GM19397 (cell line): ENCODE results near the gene SLC16A11.
"Not testable (repeated sequence)": the region's sequence is repeated elsewhere in the genome, so short reads cannot be mapped to it uniquely, and the experiment has no call there.

Source experiments
- ATAC-seq: cut with Tn5 transposase; IDR thresholded peaks from one replicate; pipeline ENCODE4 v1.9.1; 2021; ENCODE audit warnings: mild to moderate bottlenecking, moderate library complexity; ENCODE audit not compliant: unreplicated experiment

SLC16A11 gene, protein sequence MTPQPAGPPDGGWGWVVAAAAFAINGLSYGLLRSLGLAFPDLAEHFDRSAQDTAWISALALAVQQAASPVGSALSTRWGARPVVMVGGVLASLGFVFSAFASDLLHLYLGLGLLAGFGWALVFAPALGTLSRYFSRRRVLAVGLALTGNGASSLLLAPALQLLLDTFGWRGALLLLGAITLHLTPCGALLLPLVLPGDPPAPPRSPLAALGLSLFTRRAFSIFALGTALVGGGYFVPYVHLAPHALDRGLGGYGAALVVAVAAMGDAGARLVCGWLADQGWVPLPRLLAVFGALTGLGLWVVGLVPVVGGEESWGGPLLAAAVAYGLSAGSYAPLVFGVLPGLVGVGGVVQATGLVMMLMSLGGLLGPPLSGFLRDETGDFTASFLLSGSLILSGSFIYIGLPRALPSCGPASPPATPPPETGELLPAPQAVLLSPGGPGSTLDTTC

DNA sequence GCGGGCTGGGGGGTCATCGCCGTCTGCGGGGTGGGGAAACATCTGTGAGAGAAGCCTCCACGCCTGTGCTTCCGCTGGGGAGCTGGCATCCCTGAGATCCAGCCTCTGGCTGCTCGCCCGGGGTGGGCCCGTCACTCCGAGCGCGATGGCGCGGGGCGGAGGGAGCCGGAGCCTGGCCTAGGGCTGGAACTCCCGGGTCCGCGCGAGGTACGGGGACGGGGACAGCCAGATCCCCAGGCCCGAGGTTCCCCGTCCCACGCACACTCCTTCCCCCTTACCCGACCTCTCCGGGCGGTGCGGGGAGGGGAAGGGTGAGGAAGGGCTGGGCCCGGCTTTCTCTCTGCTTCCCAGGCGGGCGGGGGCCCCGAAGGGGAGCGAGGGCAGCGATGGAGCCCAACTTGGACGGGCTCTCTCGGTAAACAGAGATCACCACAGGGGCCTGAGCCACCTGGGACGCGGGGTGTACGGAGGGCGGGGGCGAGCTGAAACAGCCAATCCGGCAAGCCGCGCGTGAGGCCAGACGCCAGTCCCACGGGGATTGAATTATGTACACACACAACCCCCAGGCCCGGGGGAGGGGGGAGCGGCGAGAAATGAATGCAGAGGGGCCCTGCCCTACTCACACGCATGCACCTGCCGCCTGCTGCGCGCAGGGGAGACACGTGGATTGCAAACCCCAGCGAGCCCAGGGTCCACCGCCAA, at the start of gene SLC16A11:
TSS of gene SLC16A11 (minus strand) at position 596 of the 702 bp plus-strand sequence. CDS start at position 17, 579 bp downstream.
- no peak for ATAC-seq

DNA sequence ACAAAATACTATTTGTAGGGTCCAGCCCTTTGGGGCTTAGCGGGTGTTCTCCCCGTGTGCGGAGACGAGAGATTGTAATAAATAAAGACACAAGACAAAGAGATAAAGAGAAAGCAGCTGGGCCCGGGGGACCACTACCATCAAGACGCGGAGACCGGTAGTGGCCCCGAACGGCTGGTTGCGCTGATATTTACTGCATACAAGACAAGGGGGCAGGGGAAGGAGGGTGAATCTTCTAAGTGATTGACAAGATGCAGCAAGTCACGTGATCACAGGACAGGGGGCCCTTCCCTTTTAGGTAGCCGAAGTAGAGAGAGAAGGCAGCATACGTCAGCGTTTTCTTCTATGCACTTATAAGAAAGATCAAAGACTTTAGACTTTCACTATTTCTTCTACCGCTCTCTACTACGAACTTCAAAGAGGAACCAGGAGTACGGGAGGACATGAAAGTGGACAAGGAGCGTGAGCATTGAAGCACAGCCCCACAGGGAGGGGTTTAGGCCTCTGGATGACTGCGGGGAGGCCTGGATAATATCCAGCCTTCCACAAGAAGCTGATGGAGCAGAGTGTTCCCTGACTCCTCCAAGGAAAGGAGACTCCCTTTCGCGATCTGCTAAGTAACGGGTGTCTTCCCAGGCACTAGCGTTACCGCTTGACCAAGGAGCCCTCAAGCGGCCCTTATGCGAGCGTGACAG, 47.6 kb upstream of the SLC16A11 start:
- ATAC-seq, result not testable (repeated sequence)

DNA sequence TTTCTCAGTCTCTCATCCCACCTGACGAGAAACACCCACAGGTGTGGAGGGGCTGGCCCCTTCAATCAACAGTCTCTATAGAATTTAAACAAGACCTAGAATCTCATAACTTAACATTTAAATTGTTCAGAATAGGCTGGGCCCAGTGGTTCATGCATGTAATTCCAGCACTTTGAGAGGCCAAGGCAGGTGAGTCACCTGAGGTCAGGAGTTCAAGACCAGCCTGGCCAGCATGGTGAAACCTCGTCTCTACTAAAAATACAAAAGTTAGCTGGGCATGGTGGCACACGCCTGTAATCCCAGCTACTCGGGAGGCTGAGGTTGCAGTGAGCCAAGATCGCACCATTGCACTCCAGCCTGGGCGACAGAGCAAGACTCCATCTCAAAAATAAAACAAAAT, 45.7 kb upstream of the SLC16A11 start:
- not testable (repeated sequence) for ATAC-seq

DNA sequence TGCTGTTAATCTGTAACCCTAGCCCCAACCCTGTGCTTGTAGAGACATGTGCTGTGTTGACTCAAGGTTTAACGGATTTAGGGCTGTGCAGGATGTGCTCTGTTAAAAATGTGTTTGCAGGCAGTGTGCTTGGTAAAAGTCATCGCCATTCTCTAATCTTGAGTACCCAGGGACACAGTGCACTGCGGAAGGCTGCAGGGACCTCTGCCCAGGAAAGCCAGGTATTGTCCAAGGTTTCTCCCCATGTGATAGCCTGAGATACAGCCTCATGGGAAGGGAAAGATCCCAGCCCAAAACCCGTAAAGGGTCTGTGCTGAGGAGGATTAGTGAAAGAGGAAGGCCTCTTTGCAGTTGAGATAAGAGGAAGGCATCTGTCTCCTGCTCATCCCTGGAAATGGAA, 44.5 kb upstream of the SLC16A11 start:
- ATAC-seq, result not testable (repeated sequence)

- ATAC-seq, result no peak
Measured at GRCh38 chr17:7084088-7084487, 40.2 kb upstream of the SLC16A11 start.

GRCh38 chr17:7083592-7083991, 39.7 kb upstream of the SLC16A11 start:
- no peak for ATAC-seq

GRCh38 chr17:7081341-7082062, 37.6 kb upstream of the SLC16A11 start:
- ATAC-seq, result no peak

DNA sequence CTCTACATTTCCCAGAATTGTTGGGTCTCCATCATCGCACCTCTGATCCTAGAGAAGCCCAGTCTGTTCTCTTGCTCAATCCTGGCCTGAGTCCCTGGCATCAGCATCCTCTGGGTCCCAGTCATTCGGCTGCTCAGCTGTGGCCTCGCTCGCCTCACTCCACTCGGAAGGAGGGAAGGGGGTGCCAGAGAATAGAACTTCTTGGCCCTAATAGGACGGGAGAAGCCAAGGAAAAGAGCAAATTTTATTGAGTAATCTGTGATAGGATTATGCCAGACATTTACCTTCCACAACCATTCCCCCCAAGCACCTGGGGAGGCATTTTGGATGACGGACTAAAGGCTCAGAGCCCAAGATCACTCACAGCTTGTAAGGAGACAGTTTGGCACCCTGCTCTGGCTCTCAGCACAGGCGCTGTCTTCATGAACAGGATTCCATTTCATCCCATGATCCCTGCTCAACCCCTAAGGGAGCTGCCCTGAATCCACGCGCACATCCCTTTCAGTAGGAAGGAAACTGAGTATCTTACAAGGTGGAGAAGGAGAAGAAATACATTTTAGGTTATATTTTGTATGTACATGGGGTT, 36.7 kb upstream of the SLC16A11 start:
- ATAC-seq, result no peak

GRCh38 chr17:7079581-7080455, 35.9 kb upstream of the SLC16A11 start, which contains the start of gene CLEC10A:
Gene CLEC10A, minus strand, starts transcription at chr17:7080251. Its CDS starts 1,439 bp downstream, at chr17:7078812.
- ATAC-seq, result no peak

- no peak for ATAC-seq
Measured at GRCh38 chr17:7078711-7079110, 34.8 kb upstream of the SLC16A11 start.

DNA sequence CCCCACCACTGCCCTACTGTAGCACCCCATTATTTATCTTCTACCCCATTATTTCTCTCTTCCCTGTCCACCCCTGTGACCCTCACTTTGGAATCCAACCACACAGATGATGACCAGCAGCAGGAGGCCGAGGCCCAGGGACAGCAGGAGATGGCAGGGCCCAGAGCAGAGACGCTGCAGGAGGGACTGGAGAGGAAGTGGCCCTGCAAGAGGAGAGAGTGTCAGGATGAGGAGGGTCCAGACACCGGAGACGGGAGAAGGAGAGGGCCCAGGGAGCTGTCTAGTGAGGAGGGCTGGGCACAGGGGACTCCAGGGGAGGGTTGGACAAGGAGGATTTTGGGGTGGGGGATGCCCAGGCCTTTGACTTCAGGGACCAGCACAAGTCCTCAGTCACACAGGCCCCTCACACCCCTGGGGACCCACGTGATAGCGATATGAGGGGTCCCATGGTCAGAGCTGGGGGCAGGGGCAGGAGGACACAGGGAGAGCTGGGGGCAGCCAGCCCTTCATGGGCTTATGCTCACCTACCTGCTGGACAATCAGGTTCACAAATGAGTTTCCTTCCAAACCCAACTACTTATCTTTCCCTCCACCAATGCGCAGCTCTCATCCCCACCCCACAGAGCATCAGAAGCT, 34.1 kb upstream of the SLC16A11 start:
- ATAC-seq, result no peak

GRCh38 chr17:7074931-7075330, 31.0 kb upstream of the SLC16A11 start:
- ATAC-seq, result no peak

DNA sequence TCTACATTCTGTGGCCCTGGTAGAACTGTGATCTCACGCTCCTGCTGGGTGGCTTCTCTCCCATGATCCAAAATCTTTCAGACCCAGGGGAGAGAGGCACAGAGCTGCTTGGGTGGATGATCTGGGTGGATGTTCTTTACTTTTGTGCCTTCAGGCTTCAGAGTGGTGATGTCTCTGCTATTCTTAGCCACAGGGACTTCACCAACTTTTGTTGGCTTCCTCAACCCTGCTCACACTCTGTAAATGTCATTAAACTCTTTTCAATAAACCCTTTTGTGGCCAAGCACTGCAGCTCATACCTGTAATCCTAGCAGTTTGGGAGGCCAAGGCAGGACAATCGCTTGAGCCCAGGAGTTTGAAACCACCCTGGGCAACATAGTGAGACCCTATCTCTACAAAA, 28.5 kb upstream of the SLC16A11 start:
- ATAC-seq, result no peak

DNA sequence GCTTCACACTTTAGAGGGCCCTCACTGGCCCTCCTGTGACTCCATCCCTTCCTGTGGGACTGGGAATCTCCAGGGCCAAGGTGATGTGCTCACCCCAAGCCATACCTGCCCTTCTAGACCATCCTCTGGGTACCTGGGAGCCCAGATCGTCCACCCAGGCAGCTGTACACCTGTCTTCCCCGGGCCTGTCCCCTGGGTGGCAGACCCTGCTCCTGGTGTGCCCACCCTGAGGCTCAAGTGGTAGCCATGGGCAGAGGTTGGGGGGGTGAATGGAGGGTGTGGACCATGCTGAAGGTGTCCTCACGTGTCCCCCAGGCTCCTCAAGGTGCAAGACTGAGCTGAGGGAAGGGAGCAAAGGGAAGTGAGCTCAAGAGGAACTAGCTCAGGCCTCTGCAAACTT, 26.8 kb upstream of the SLC16A11 start:
- no peak for ATAC-seq

DNA sequence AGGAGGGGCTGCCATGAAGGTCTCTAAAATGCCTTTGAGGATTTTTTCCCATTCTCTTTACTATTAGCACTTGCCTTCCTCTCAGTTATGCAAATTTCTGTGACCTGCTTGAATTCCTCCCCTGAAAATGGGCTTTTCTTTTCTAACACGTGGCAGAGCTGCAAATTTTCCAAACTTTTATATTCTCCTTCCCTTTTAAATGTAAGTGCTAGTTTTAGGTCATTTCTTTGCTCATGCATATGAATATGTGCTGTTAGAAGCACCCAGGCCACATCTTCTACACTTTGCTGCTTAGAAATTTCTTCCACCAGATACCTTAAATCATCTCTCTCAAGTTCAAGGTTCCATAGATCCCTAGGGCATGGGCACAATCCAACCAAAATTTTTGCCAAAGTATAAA, 24.4 kb upstream of the SLC16A11 start:
- ATAC-seq, result no peak

- ATAC-seq, result no peak
Measured at GRCh38 chr17:7067198-7067597, 23.3 kb upstream of the SLC16A11 start.

- ATAC-seq, result no peak
Measured at GRCh38 chr17:7064261-7064660, 20.4 kb upstream of the SLC16A11 start.

GRCh38 chr17:7063518-7064094, 19.7 kb upstream of the SLC16A11 start:
- no peak for ATAC-seq
